Islet precursor cell (in vitro differentiated cells): ENCODE data around the gene RERE.
"Not testable (repeated sequence)": the region's sequence is repeated elsewhere in the genome, so short reads cannot be mapped to it uniquely, and the experiment has no call there.

Experiments used
- DNase-seq: peaks from one replicate; pipeline ENCODE4 v3.0.0-alpha.2; 2018

The RERE gene

DNA sequence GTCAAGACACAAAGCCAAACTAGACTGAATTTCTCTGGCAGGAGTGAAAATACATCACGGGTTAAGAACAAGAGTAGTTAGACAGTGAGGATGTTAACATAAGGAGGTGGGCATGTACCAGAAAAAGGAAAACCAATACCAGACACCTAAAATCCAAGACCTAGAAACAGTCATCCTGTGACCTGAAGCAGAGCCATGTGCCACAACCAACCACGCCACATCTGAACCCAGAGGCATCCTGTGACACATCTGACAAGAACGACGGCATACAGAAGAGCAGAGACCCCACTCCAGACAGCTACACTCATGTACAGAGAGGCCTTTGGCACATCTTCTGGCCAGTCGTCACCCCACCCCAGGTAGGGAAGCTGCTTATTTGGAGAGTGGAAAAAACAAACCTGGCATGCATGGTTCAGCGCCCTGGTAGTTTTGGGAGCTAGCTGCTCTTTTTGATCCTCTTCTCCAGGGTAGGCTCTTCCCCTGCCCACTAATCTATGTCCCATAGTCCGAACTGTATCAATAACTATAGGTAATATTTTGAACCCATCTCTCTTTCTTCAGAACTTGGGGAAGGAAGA lies 427.4 kb downstream of the RERE start:
- DNase-seq = peak; percentile 38

DNA sequence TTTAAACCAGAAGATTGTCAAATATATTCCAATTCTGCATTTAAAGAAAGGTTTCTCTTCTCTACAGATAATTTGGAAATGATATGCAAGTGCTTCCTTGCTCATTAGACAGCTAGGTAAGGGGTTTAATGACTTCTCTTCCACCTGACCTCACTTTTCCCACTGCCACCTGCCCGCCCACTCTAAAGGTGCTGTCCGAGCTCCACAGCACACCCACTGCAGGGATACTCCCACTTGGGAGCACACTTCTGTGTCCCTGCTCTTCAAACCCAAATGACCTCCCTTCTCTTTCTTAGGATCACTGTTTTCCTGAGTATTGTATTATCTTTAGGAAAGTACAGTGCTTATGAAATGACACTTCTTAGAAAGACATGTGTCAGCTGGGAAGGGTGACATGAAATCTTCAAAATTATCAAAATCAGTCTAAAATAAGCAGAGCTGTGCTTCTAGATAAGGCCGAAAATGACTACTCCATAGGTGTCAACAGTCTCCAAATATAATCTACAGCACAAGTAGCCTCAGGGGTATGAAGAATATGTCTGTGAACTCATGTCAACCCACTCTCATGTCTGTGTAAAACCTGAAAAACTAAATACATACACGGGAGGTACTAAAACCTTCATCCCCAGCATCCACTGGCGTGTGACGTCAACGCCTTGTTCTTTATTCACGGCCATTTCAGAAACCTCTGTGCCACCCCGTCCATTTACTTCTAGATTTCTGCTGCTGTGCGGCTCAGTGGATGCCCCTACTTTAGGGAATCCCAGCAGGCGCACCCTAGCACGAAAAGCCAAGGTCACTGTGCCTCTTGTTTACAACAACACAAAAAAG lies 428.5 kb downstream of the RERE start:
- DNase-seq = peak; percentile 7

DNA sequence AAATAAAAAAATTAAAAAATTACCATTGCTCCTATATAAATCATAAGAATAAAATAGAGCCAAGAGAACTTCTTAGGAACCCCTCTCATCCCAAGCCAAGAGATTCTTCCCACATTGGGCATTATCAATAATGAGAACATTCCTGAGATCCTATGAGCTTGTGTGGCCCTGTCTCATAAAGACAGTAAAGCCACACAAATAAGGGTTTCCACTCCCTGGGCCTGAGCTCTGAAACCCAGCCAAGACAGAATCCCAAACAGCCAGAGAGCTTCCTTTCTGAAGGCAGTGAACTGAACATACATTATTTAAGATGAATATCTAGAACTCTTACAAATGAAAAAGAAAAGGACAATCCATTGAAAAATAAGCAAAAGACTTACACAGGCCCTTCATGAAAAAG lies 431.2 kb downstream of the RERE start:
- no peak for DNase-seq

DNA sequence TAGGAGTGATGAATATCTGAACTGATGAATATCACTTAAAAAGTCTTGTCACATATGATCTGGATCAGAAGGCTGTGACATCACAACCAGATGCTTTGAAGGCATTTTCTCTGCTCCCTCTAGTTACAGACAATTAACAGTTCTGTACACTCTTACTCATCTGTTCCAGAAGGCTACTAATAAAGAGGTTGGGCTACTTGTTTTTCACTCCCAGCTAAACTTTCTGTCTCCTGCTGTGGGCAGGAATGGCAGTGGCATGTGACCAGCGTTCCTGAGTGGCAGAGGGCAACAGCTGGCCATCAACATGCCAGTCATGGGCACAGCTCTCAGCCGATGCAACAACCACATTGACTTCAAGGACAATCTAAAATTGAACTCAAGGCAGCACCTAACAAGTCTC lies 432.9 kb downstream of the RERE start:
- peak; percentile 42 for DNase-seq

DNA sequence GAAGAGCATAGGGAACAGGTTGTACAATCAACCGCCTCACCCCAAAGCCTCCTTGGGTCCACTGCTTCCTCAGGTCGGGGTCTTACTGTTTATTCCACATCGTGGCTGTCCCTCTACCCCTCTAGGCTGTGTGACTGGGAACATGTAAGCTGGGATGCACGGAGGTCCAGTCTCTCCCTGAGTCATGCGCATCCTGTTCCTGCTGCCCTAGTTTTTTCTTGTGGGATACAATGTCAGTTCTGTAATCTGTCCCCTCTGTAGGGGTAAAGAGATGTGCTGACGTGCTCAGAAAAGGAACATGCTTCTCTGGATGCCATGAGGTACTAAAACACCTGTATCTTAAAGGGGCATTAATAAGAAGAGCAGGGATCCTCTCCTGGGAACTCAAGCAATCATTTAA lies 433.4 kb downstream of the RERE start:
- DNase-seq = peak; percentile 58

DNA sequence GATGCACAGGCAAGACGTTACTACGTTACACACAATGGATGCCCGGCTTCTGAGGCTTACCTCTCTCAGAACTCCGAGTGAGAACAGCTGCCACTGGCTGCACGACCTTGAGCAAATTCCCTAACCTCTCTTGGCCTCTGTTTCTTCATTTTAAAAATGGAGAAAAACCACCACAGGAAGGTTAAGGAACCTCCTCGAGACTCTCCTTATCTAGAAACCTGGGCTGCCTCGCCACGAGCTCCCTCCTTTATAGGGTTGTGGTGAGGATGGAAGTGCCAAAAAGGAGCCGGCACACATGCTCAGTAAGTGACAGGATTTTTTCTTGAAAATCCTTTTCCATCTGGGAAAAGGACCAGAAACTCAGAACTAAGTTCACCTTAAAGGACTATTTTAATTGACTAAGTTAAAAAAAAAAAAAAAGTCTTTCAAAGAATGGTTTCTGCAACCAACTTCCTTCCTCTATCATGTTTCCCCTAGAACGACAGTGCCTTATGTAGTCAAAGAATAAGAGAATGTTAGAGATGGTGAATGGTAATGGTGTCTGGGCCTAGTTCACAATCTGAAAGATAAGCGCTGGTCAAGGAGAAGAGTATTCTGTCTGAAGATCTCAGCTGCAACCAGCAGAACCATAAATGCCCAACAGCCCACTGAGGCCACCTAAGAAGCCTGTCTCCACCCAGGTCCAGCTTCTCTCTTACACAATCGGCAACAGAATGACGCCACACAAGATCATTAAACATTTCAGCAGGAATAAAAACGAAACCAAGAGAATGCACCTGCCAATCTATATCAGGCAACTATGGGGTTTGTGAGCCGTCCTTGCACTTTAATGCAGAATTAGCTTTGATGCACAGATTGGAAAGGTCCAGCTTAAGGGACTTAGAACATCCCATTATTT lies 434.6 kb downstream of the RERE start:
- peak; percentile 19 for DNase-seq

DNA sequence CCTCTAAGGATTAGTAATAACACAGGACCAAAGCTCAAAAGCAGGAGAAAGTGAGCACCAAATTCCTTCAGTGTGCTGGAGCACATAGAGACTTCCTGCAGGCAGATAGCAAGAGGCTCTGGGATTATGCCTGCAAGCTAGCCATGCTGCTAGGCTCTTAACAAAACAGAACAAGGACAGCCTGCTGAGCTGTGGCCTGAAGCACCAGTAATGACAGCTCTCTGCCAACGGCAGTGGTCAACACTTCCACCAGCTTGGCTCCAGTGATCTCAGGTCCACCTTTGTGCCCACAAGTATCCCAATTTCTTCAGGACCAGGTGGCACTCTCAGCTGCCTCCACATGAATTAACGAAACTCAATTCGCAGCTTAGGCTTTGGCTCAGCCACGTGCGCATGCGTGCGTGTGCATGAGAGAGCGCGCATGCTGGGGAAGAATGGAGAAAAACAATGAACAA lies 435.4 kb downstream of the RERE start:
- DNase-seq = peak; percentile 76

DNA sequence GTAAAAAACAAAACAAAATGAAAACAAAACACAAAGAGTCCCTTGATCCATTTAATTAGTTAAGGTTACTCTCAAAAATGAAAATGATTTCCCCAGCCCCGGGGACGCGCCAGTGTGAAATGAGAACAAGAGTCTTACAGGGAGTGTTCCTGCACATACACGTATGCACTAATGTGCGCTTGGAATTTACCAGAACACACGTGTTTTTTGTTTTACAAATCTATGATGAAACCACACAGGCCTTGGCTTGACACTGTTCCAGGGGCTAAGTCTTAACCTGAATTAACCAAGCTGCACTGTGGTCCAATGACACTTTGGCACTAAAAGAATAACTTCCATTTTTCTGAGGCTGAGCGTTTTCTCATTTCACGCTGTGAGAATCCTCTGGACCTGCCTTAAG lies 435.8 kb downstream of the RERE start:
- DNase-seq = no peak

DNA sequence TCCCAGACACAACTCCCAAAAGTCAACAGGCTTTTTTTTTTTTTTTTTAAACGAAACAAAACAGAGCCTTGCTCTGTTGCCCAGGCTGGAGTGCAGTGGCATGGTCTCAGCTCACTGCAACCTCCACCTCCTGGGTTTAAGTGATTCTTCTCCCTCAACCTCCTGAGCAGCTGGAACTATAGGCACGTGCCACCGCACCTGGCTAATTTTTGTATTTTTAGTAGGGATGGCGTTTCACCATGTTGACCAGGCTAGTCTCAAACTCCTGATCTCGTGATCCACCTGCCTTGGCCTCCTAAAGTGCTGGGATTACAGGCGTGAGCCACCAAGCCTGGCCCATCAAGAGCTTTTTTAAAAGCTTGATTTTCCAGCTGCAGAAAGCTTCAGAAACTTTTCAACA lies 437.1 kb downstream of the RERE start:
- DNase-seq = not testable (repeated sequence)

DNA sequence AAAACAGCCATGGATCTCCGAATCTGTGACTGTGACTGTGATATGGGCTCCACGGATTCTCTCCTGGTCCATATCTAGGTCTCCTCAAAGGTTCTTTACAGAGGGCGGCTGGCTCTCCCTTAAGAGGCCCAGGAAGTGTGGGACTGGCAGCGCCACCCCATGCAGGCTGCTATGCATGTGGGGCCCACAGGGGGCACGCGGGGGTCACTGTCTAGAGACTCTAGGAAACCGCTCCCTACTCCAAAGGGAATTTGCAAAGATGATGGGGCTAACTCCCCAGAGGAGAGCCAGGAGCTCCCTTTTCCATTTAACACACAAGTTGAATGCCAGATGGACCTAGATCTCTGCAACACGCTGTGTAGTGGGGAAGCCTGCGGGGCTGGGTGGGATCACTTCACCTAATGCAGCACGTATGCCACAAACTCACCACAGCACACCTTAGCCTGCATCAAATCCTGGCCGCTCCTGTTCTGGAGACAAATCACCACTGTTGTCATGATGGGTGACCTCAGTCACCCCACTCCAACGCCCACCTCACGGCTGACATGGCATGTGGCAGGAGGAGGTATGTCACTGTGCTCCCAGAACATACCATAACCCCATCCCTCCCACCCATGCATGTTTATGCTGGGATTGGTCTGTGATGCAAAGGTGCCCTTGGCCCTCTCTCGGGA lies 437.8 kb downstream of the RERE start:
- DNase-seq = no peak

DNA sequence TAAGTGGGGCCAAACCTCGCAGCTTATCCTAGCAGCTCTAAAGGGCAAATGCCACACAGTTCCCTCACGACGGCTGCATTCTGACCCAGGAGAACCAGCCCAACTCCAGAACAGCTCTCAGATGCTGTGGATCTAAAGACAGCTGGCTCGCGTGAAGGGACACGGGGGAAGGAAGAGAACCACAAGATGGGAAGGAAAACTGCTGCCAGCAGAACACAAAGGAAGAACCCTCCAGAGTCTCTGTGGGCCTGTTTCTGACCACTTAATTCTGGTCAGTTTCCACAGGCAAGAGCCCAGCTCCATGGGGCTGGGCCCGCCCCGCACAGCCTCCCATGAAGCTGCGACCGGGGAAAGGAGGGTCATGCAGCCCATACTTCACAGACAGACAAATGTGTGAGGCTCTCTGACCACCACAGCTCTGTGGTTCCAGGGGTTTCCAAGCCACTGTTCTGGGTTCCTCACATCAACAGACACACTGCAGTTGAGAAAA lies 438.4 kb downstream of the RERE start:
- DNase-seq = no peak

DNA sequence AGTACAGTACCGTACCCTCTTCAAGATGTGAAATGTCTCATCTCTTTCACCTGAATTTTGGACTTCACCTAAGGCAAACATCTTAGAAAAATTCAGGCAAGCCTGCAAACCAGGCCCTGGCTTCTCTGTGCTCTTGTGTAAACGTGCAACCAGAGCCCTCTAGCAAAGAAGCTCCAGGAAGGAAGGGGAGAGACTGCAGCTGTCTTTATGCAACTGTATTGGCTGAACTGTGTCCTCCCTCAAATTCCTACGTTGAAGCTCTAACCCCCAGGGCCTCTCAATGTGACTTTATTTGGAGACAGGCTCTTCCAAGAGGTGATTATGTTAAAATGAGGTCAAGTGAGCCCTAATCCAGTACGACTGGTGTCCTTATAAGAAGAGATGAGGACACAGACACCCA lies 439.3 kb downstream of the RERE start:
- no peak for DNase-seq

DNA sequence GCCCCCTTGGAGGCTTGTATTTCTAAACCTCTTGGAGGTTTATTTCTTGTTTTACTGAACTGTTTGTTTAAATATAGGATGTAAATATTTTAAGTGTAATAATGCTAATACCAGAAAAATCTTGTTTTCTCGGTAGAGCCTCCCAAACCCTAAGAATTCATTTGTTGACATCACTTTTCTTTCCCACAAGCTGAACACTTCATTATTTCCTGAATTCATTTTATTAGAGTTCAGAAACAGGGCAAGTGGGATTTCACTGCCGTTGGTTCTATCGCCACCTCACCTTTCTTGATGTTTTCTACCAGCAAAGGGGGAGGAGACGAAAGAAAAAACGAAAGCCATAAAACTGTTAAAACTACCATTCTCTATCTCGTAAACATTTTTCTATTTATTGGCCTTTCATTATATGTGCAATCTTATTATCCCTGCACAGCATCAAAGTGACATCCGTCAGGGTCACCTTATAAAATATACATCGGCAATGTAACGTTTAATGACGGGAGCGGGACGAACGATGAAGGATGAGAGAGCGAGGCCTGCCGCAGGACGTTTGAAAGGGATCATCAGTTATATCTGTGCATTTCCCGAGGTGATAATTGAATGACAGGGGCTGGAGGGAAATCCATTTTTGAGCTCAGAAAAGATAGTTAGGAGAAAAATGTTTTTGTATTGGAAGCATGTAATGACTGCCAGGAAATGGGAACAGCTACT lies 440.0 kb downstream of the RERE start:
- DNase-seq = peak; percentile 21

DNA sequence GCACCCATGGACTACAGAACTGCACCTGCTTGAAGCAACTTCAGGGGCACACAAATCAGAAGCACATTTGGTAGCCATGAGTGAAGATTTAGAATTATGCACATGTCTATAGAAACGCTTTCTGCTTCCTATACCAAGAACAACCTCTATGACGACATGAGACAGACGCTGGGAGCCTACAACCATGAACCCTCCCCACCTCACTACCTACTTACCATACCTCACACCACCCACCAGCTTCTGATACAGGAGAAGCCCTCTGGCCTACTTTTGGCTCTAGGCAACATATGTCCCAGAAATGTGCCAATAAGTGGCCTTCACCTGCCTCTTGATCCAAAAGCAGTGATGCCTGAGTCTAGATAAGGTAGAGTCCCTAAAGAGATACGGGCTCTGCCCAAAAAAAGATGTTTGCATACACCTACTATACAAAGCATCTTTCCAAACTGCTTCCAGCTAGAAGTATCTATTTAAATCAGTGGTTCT lies 441.0 kb downstream of the RERE start:
- peak; percentile 23 for DNase-seq

DNA sequence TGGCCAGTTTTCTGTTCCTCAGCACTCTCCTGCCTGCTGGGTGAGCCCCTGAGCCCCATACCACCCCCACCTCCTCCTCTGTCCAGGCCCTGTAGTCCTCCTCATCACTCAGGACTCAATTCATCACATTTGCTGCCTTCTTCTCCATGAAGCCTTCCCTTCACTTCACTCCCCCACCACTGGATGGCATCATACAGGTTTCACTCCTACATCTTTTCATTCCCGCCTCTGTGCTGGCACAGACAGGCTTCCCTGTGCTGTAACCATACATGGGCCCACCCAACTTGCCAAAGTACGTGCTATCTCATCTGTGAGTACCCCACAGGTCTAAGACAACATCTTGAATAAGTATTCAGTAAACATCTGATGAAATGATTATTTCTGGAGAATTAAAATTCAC lies 442.6 kb downstream of the RERE start:
- peak; percentile 62 for DNase-seq

DNA sequence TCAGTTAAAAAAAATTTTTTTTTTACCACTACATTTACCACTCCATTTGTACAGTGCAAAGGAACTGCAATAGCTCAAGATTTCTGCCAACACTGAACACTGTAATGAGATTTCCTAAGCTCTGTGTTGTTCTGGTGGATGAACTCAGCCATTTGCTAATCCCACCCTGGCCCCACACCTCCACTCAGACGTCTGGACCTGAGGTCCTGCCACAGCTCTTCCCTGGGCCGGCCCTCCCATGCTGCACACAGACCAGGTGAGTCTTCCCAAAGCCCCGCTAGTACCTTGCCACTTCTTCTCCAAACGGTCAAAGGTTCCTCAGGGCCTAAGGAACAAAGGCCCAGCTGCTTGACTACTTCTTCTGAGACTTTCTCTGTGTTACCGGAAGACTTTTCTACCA lies 443.1 kb downstream of the RERE start:
- DNase-seq = peak; percentile 50

DNA sequence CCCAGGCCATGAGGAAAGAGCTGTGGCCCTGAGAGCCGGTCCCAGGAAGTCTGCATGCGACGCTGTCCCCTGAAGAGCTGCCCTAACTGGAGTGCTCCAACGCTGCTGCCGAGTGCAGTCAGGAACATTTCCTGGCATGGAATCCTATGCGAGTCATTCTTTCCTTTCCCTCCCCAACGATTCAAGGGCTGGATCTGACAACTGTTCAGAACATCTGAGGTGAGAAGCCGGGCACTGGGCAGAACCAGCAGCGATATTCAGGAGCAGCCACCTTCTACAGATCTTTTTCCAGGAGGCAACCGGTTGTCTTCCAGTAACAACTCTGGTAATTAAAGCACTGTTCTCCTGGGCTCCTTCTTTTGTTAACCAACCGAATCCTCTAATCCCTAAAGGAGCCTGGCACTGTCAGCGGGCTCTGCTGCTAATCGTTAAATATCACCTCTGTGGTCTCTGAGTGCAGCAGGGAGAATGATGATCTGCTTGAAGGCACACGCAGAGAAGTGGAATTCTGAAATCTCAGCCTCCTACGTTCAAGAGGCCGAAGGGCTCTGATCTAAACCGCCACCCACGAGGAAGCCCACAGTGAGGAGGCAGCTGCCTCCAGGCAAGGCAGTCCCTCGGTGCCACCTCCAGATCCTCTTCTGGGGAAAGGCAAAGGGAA lies 443.7 kb downstream of the RERE start:
- DNase-seq = peak; percentile 75

DNA sequence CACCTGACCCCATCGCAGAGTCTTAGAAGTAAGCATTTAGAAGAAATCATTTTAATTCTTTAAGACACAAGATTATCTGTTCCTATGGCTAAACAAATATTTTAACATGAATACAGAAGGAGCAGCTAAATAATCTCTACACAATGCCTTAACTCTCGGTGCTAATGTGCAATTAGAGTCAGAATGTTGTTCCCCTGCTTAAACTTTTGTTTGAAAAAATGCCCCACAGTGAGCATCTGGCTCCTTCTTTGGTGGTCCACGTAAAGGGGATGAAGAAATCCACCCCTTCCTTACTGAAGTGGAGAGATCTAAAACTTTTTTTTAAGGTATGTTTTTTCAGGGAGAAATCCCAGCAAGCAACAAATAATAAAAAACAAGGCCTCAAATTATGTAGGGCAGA lies 444.3 kb downstream of the RERE start:
- no peak for DNase-seq

DNA sequence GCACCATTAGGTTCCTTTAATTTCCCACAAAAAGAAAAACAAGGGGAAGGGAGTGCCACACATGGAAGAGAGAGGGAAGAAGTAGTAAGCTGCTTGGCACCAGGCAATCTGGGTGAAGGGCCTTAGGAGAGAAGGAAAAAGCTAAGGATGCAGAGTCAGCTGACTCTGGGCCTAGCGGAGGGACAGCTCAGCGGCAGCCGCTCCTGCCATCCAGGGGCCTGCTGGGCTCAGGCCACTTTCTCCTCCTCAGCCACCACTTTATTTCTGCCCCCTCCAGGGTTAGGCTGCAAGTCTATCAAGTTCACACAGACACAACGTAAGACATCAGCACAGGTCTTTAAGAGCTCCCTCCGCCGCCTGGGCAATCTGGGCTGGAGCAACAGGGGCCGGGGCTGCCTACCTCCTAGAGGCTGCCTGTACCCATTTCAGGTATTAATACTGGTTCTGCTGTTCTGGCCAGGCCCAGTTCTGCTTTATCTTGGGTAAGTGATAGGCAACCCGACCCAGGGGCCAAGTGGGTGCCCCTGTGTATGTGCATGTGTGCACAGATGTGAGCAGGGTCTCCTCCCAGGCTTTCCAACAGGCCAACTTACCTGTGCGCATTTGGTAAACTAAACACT lies 446.0 kb downstream of the RERE start:
- DNase-seq = no peak

DNA sequence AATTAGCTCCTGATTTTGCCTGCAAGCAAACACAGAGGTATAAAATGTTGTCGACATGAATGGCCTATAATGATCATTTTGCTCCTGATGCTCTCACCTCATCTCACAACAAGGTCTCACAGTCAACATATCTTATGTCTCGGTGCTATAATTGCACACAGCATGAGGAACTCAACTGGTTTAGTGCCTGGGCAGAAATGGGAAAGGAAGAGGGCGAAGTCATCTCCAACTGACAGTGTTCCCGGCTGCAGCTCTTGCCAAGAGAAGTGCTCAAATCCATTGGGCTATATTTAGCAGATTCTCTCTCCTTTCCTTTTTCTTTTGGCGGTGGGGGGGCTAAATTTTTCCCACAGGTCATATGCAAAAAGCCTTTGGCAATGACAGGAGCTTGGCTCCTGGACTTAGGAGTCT lies 446.5 kb downstream of the RERE start:
- no peak for DNase-seq
